Activated T-helper 9 cell treated with anti-CD3 and anti-CD28 coated beads, Interleukin-2, amount 50 U/mL, for 16 hours (primary cell): Measurements from ENCODE around the gene UBE2O.
A peak's percentile ranks its signal among the peaks of the same experiment; 100 is the strongest.

Experiments used
- DNase-seq: peaks from one replicate; pipeline ENCODE4 v3.0.0-alpha.2; 2020; ENCODE audit warnings: low read depth

UBE2O gene

DNA sequence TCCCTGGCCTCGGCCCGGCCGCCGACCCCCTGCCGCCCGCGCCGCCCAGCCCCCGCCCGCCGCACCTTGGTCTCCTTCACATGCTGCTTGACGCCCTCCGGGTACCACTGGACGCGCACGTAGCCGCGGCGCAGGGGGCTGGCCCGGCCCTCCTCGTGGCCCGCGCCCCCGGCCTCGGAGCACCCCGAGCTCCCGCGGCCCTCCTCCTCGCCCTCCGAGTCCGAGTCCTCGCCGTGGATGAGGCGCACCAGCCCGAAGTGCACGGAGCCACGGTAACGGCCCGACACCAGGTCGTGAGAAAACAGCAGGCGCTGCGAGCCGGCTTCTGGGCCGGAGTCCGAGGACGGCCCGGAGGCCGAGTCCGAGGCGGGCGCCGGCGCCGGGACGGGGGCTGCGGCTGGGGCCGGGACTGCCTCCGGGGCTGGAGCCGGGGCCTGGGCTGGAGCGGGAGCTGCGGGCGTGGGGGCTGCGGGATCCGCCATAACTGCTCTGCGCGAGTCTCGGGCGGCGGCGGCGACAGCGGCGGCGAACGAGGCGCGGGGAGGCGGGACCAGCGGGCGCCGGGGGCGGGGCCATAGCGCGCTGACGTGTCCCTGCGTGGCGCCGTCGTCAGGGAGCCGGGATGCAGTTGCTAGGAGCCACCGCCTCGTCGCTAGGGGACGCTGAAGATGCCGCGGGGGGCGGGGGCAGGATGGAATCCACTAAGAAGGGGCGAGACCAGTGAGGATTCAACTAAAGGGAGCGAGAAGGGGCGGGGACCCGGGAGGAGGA, at the start of gene UBE2O:
Gene UBE2O (minus strand): TSS at position 493 of the 771 bp plus-strand sequence. CDS start 11 bp downstream, at position 482.
- DNase-seq, result peak; percentile 88

DNA sequence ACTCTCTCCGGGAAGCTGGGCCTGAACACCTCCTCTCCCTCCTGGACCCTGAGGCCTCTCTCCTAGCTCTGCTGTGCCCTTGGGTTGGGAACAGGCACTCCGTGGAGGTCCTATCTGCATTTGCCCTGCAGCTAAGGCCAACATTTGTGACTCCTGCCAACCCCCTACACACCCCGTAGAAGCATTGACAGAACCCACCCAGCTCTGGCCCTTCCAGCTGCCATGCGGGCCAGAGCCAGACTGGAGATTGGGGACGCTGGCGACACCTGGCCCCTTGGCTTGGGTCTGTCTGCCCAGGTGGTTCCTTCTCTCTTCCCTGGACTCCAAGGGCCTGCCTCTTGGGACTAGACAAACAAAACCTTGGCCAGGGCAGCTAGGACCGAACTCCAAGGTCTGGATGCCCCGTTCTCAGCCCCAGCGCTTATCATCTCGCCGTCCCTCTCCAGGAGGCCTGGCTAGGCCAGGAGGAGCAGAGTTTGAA, 48.9 kb upstream of the UBE2O start:
- DNase-seq, result no peak

DNA sequence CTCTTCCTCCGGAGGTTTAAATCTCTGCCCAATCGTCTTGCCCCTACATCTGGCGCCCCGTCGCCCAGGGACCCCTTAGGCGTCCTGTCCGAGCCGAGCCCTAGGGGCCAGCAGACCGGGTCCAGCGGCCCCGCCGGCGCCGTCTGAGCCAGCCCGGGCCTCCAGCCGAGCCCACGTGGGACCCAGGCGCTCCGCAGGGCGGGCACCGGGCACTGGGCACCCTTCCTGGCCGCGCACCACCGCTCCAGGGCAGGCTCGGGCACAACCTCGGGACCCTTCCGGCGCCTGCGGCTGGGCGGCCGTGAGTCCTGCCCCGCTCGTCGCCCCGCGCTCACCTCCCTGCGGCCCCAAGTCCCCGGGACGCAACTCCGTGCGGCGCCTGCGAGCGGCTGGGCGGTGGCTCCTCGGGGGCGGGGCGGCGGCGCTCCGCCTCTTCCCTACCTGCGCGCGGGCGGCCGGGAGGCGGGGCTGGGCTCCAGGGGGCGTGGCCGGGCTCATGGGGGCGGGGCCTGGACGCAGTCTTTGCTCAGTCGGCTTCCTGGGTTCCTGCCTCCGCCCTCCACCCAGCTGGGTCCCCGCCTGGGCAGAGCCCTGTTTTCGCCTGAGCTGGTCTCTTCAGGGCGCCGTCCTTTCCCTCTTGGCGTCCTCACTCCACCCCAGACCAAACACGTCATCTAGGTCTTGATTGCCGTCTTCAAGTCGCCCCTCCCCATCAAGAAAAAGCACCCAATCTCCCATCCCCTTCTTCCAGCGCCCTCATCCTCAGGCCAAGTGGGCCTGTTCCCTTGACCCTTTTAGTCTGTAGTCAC, 48.3 kb upstream of the UBE2O start, which contains the start of gene RHBDF2:
Gene RHBDF2 (minus strand): TSS at position 406 of the 809 bp plus-strand sequence. CDS start 19,899 bp downstream, outside the sequence.
- DNase-seq, result peak; percentile 93

DNA sequence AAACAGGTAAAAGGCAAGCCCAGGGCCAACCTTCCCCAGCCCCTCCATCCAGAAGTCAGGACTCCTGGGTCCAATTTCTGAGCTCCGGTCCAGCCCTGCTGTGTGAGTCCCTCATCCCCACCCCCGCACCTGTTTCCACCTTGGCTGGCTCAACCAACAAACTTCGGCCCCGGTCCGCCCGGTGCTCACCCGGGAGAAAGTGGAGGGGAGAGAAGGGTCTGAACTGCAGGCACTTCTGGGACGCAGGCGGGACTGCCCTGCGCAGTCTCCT, 47.7 kb upstream of the UBE2O start:
- DNase-seq, result no peak

DNA sequence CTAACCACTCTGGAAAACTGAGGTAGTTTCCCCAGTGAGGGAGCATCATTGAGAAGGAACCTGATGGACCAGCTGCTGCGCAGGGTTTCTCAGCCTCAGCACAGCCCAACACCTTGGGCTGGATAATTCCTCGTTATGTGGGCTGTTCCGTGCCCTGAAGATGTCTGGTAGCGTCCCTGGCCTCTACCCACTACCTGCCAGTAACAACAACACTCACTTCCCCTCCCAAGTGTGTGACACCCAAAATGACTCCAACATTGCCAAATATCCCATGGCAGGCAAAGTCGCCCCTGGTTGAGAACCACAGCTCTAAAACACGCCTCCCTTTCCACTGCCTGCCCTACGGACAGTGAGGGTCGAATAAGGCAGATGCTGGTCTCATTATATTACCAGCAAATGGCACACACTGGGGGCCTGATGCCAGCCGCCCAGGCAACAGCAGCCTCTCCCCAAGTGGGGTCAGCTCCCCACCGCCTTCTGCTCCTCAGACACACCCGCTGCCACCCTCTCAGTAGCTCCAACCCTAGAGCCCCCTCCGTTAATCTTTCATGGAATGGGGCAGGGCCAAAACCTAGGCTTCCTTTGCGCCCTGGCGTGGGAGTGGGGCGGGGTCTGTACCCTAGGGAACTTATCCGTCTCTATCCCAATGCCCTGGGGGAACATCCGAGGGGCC, 47.3 kb upstream of the UBE2O start:
- DNase-seq, result no peak

DNA sequence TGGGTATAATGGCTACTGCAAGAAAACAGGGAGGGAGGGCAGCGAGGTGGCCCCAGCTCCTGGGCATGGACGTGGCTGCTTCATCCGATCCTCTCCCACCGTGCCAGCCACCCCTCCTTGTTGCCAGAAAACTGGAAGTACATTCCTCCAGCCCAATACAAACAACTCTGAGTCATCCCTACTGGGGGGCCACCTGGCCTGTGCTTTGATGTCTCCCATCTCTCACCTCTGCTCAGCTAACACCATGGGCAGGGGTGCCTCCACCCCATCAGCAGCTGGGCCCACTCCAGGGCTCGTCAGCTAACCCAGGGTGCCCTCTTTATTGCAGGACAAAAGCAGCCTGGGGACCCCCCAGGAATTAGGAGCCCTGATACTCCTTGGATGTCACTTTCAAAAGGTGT, 46.3 kb upstream of the UBE2O start:
- no peak for DNase-seq

DNA sequence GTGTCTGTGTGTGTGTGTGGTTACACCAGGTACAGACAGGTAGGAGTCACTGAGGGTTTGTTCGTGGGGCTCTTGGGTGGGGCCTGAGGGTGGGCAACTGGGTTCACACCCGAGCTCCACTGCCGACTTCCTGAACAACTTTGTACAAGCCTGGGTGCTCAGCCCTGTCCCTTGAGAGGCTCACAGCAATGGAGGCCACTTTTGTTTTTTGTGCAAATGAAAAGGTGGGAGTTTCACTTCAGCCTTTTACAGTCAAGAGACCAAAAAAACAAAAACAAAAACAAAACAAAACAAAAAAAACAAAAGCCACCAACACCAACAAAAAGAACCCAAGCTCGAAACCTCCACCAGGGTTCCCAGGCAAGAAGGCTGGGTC, 45.9 kb upstream of the UBE2O start:
- DNase-seq, result no peak

DNA sequence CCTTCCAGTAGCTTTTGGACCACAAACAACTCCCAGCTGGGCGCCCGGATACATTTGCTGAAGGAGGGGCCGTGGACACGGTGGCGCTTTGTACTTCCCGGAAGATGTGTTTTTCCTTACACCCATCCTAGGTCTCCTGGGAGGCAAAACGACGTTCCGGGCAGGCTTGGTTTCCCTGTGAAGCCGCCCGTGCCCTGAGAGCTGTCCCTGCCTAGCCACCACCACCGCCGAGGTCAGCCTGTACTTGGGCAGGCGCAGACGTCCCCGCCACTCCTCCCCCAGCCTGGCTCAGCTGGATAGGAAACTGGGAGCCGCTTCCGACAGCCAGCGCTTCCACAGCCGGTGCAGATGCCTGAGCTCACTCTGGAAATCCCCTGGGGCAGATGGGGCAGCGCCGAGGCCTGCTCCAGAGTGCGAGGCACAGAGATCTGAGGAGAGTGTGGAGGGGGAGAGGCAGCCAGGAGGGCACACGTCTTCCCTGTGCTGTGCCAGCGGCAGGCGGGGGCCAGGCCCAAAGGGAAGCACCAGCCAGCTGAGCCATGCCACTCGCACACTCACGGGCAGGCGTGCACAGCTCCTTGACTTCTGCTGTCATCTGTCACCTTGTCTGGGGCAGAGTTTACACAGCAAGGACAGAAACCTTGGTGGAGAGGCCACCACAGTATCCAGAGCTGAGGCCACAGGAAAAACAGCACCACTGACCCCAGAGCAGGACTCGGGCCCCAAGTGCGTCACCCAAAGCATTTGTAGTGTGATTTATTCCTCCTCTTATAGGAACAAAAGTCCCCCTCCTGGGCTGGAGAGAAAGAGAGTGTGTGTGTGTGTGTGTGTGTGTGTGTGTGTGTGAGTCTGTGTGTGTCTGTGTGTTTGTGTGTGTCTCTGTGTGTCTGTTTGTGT, 45.3 kb upstream of the UBE2O start:
- no peak for DNase-seq

DNA sequence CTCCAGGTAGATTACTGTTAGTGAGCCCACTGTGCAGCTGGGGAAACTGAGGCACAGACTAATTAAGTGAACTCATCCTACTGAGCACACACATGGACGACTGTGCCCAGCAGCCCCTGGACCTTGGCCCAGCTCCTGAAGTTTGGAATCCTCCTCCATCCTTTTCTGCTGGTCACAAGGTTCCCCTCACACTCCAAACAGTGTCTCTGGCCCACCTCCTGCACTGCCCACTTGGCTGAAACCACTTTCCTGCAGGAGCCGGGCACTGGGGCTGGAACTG, 44.7 kb upstream of the UBE2O start:
- no peak for DNase-seq

DNA sequence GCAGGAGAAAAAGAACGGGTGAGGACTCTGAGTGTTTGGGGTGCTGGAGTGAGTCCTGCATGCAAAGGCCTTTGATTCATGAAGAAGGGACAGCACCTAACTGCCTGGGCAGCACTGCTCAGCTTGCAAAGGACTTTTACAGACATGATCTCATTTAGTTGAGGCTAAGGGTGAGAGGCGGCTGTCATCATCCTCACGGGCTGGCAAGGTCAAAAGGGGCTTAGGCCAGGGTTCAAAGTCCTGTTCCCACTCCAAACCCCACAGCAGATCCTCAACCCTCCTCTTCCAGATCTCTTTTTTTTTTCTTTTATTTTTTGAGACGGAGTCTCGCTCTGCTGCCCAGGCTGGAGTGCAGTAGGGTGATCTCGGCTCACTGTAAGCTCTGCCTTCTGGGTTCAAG, 43.5 kb upstream of the UBE2O start:
- DNase-seq, result no peak

DNA sequence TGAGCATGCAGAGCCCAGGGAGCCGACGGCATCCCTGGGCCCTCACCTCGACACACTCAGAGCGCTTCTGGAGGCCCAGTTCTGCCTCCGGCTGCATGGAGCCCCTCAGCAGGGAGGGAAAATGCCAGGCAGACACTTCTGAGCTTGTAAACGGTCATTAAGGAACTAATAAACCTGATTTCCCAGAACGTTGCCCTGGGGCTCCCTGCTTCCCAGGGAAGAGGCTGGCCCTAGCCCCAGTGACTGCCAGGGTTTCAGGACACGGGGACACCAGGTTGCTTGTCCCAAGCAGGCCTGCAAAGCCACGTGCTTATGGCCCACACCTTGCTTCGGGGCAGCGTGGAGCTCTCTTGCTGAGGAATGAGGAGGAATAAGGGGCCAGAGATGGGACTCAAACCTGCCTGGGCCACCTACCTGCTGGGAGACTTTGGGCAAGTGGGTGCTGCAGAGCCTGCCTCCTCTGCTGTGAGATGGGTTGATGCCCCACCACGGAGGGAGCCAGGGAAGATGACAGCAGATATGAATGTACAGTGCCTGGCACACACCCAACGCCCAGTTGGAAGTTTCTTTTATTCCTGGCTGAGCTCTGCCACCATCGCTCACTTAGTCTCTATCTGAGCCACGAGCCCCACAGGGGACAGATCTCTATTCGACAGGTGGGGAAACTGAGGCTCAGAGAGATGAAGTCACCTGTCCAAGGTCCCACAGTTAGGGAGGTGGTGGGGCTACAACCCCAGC, 42.9 kb upstream of the UBE2O start:
- DNase-seq, result no peak

DNA sequence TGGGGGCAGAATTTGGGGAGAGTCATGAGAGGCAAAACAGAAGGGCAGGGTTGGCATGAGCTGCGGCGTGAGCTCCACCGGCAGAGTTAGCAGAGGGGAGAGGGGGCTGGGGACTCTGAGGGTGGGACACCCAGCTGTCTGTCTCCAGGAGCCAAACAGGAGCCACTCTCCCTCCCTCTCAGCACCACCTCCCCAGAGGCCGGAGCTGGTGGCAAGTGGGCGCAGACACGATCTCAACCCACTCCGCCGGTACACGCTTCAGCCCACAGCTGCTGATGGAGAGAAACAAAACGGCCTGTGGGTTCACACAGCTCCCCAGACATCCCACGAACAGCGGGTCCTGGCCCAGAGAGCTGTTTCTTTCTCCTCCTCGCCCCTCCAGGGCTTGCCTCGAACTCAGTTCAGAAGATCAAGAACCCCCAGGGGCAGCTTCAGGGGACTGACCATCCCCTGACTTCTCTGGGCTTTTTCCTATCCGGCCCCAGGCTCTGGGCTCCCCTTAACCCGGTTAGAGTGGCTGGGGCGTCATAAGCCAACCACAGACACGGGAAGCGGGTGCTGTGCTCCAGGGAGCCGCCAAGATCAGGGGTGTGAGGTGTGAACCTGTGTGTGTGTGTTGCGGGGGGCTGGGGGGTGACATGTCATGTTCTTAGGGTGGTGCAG, 40.7 kb upstream of the UBE2O start:
- no peak for DNase-seq

DNA sequence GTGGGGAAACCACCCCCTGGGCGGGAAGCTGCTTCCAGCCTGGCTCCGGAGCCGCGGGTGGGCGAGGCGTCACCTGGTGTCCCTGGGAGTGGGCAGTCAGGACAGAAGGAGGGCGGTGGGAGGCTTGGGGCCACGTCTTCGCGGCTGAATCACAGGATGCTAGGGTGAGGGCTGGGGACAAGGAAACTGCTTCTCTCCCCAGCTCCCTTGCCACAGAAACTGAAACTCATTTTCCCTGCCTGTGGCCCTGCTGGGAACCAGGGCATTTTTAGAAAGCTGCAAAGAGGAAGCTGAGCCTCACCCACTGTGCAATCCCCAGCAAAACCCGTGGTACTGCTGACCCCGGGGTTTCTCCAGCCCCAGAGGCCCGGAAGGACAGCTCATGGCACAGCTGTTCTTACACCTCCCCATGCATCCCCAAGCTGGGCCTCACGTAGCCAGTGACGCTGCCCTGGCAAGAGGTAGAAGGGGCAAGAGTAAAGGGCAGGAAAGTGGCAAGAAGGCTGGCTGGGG, 40.1 kb upstream of the UBE2O start:
- peak; percentile 21 for DNase-seq

DNA sequence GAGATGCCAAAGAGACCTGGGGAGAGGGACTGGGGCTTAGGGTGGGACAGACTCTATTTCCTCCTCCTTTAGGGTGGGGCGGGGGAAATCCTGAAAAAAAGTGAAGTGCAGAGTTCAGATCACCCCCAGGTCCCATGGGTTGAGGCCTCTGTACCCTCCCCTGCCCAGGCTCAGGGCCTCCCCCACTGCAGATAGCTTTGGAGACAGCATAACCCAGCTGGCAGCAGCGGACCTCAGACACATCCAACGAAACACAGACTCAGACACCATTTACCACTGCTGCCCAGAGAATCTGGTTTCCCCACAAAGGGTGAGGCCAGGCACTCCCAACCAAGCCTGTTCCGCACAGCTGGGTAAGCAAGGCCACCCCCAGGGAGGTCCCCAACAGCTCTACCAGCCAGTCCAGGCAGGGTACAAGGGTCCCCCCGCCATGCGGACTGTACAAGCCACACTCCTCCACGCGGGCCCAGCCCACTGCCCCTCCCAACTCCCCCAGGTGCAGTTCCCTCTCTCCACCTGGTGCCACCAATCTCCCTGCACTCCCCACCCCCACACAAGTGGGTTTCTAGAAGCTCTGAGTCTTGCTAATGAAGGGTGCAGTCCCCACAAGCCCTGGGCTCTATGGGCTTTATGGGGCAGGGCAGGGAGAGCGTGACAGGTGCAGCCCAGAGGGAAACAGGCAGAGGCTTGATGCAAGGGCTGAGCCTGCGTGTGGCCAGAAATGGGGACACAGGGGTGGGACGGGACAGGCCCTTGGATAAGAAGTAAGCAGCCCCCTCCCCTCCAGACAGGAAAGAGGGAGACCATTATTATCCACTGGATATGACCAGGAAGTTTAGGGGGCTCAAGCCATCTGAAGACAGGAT, 39.4 kb upstream of the UBE2O start:
- no peak for DNase-seq

DNA sequence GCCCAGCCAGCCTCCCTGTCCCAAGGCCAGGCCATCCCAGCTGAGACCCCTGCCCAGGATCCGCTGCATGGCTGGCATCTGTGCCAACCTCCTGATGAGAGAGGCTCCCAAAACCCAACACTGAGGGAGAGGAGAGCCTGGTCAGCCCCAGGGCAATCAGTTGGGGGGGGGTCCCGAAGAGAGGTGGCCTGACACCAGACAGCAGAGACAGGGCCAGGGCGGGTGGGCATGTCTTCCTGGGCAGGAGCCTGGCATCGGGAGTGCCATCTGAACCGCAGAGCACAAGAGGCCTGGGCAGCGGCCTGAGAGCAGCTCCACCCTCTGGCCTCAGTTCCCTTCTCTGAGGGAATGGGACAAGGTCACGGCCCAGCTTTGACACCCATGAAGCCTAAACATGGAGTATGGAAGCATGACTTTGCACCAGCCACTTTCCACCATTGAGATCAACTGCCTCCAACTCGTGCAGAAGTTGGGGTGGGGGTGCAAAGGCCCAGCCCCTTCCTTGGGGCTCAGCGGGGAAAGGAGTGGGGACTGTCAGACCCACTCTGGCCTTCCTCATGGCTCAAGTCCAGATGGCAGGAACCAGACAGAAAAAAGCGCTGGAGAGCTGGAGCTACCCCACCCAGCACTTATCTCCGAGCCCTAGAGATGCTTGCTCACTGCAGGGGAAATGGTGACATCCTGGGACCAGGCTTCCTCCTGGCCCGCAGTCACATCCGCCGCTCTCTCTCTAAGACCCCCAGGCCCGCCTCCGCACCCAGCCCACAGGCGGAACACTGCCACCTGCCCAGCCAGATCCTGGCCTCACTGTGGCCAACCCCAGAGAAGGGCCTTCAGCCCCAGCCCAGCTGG, 38.5 kb upstream of the UBE2O start:
- DNase-seq, result no peak

DNA sequence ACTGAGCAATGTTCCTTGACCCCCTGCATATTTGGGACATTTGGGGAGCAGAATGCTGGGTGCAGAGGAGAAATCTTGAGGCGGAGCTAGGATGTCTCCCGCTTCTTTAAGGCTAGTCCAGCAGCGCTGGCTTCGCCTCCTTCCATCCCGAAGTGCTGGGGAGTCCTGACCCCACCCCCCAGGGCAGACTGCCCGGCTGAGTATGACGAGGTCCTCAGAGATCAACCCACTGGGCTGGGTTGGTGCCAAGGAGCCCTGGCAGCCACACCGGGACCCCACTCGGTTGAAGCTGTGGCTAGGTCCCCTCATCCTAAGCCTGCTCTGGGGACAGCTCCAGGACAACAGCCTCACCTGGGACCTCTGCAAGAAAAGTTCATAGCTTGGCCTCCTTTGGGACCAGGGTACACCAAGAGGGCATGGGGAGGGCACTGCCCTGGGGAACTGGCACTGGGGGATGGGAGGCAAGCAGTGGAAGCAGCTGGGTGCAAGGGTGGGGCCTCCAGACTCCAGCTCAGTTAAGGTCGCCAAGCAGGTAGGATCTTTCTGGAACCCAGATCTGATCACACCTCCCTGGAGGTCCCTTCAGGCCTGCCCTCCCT, 37.3 kb upstream of the UBE2O start:
- no peak for DNase-seq

DNA sequence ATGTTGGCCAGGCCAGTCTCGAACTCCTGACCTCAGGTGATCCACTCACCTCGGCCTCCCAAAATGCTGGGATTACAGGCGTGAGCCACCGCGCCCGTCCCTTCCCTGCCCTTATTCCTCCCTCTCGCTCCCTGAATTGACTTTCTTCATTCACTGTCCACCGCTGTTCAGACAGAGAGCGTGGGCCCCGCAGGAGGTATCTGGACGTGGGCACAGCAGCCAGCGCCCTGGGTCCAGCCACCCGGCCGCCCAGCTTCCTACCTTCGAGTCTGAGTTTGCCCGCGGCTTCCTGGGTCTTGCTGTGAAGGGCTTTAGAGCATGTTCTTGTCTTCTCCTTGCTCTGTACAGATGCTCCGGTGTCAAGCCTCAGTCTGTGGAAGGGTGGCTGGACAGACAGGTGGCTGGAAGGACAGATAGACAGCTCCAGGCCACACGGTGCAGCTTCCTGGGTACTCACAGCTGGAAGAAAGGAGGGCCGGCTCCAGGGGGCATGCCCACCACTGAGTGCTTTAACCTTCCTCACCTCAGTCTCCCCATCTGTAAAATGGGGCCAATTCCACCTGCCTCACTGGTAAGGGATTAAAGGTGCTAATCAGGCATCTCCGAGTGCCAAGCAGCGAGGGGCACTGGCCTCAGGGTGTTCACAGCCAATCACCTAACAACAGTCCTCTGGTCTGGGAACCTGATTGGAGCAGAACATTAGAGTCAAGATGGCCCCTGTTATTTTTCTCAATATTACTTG, 34.7 kb upstream of the UBE2O start:
- no peak for DNase-seq

DNA sequence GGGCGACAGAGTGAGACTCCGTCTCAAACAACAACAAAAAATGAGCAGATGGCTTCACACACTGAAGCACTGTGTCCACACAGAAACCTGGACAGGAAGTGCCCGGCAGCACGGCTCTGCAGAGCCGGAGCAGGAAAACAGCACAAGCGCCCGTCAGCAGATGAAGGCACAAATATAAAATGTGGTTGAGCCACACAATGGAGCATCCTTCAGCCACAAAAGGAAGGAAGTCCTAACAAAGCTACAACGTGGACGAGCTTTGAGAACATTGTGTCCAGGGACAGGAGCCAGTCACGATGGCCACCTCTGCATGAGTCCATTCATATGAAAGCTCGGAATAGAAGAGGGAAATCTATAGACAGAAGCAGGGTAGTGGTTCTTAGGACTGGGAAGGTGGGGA, 32.6 kb upstream of the UBE2O start:
- no peak for DNase-seq
